ENCODE measurements around the gene PATJ. TPM values are rescaled to one million over a fixed set of nuclear protein-coding genes. Genes with fewer than 3 reads are reported as not detected.
"Not testable (repeated sequence)": the region's sequence is repeated elsewhere in the genome, so short reads cannot be mapped to it uniquely, and the experiment has no call there.

The PATJ gene
- total RNA-seq, 4 donors from 2014 or later: 25.7 to 37.4 (median 31.8) TPM

DNA sequence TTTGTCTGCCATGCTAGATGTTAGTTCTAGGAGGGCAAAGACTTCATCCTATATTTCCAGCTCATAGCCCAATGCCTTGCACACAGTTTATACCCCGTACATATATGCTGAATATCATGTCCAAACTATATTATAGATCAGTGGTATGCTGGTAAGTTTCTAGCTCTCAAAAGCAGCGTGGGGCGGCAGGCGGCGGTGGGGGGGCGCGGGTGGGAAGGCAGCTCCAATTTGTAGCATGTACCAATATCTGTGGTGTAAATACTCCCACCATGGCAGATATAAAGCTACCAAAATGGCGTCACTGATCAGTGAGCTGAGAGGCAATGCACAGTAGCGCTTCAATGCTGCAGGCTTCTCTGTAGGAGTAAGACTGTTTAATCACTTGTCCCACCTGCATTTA lies 77.1 kb downstream of the PATJ start:
- Histone ChIP-seq H3K9me3 (no peaks in the 10 kb centered on the region), H3K27ac (replicated peaks in 1 of 4) (no peak overlapping the region), H3K4me3 (no peak overlapping the region), H3K36me3 (peaks cover 0 to 42% (median 22%) of the 10 kb centered on the region in 4 donors), H3K4me1 (peaks cover 0 to 5% (median 0%) of the 10 kb centered on the region in 4 donors), H3K27me3 (no peaks in the 10 kb centered on the region)
- intact Hi-C loops (cut with DNase I): no loop called here
- 97% methylated on average over 9 of the region's 9 CpGs for WGBS
- no peak for TF ChIP-seq POLR2A (IDR thresholded peaks at IDR 0.05; ENCODE audit: low read depth)
- TF ChIP-seq POLR2AphosphoS5 (IDR thresholded peaks at IDR 0.05): no peak
- TF ChIP-seq CTCF (IDR thresholded peaks at IDR 0.05): no peak
- TF ChIP-seq EP300 (IDR thresholded peaks at IDR 0.05): no peak
- no peak for DNase-seq (ENCODE audit: extremely low spot score)

DNA sequence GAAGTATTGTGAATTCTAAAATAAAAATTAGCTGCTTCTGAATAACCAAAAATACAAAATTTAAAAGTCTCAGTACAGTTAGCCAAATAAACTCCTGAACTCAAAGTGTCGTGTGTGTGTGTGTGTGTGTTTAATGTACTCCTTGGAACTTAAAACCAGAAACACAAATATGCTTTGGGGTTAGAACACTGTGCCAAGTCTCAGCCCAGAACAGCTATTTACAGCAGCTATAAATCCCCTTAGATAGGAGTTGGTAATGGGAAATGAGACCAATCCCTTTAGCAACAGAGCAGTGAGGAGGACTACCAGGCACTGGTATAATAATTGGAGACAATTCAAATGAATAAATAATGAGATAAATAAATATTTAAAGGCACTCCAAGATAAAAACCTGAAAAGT lies 83.1 kb downstream of the PATJ start:
- 54% methylated on average over 1 of the region's 1 CpG for WGBS
- Histone ChIP-seq H3K4me3 (no peak overlapping the region), H3K9me3 (no peaks in the 10 kb centered on the region), H3K27me3 (no peaks in the 10 kb centered on the region), H3K27ac (replicated peaks in 1 of 4) (no peak overlapping the region), H3K36me3 (peaks cover 8 to 64% (median 33%) of the 10 kb centered on the region in 4 donors), H3K4me1 (no peaks in the 10 kb centered on the region)
- no peak for DNase-seq (ENCODE audit: extremely low spot score)
- intact Hi-C loops (cut with DNase I): no loop called here
- TF ChIP-seq POLR2A (IDR thresholded peaks at IDR 0.05; ENCODE audit: low read depth): no peak
- TF ChIP-seq CTCF (IDR thresholded peaks at IDR 0.05): no peak
- no peak for TF ChIP-seq EP300 (IDR thresholded peaks at IDR 0.05)
- no peak for TF ChIP-seq POLR2AphosphoS5 (IDR thresholded peaks at IDR 0.05)

DNA sequence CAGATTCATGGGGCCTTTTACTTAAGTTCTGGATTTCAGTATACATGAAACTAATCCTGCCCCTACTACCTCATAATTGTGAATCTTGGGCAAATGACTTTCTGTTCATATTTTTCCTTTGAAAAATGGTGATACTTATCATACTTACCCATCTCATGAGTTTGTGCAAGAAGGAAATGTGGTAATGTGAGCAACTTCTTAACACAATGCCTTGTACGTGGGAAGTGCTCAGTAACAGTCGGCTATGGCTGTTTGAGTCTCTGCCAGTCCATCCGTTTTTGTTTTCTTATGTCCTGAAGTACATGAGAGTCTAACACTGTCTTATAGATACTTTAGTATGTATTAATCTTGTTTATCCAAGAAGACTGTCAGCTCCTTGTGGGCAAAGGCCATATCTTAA lies 86.5 kb downstream of the PATJ start:
- no peaks in the 10 kb centered on the region for H3K27me3 ChIP-seq
- 55% methylated on average over 3 of the region's 3 CpGs for WGBS
- intact Hi-C loops (cut with DNase I): no loop called here
- H3K9me3 ChIP-seq: no peaks in the 10 kb centered on the region
- H3K4me1 ChIP-seq: no peaks in the 10 kb centered on the region
- H3K36me3 ChIP-seq: peaks cover 8 to 47% (median 16%) of the 10 kb centered on the region in 4 donors
- TF ChIP-seq POLR2AphosphoS5 (IDR thresholded peaks at IDR 0.05) (no peak), CTCF (IDR thresholded peaks at IDR 0.05) (no peak), POLR2A (IDR thresholded peaks at IDR 0.05; ENCODE audit: low read depth) (no peak), EP300 (IDR thresholded peaks at IDR 0.05) (no peak)
- no peak overlapping the region for H3K27ac ChIP-seq (replicated peaks in 1 of 4)
- no peak overlapping the region for H3K4me3 ChIP-seq
- DNase-seq (ENCODE audit: extremely low spot score): no peak

DNA sequence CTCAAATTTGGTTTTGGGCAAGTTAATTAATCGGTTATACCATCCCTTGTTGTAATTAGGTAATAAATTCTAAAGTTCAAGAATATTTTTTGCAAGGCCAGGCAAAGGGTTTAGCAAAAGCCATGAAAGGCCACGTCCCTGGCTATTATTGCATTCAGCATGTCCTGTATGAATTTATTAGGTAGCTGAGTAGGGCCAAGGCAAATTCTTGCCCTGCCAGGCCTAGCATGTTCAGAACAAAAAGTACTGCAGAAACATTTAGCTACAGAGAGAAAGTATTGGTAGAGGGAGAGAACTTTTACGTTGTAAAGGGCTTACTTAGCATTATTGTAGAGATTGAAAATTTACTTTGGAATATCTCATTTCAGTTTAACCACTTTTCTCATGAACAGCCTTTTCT lies 94.4 kb downstream of the PATJ start:
- Histone ChIP-seq H3K9me3 (no peaks in the 10 kb centered on the region), H3K27ac (replicated peaks in 1 of 4) (peak overlapping the region; percentile 59 to 76 (median 64)), H3K27me3 (no peaks in the 10 kb centered on the region), H3K36me3 (no peaks in the 10 kb centered on the region), H3K4me1 (peaks cover 0 to 50% (median 39%) of the 10 kb centered on the region in 4 donors), H3K4me3 (no peak overlapping the region)
- TF ChIP-seq POLR2A (IDR thresholded peaks at IDR 0.05; ENCODE audit: low read depth) (no peak), POLR2AphosphoS5 (IDR thresholded peaks at IDR 0.05) (peak in 1 of 2 donors; percentile 27)
- no peak for DNase-seq (ENCODE audit: extremely low spot score)
- 51% methylated on average over 3 of the region's 3 CpGs for WGBS
- intact Hi-C loops (cut with DNase I): loop anchor here (10.0 kb wide), 1 partner anchor 92 kb away; the partner anchor contains the start of gene PATJ

- peak overlapping the region in 3 of 4 donors; percentile 59 to 76 (median 65) for H3K27ac ChIP-seq (replicated peaks in 1 of 4)
- not testable (repeated sequence) for H3K27me3 ChIP-seq; DNase-seq (ENCODE audit: extremely low spot score); H3K9me3 ChIP-seq; H3K4me3 ChIP-seq; H3K36me3 ChIP-seq
- intact Hi-C loops (cut with DNase I): loop anchor here (10.0 kb wide), 1 partner anchor 93 kb away; the partner anchor contains the start of gene PATJ
- 95% methylated on average over 6 of the region's 6 CpGs for WGBS
- H3K4me1 ChIP-seq: peaks cover 0 to 57% (median 43%) of the 10 kb centered on the region in 4 donors
These were observed 95.3 kb downstream of the PATJ start for GRCh38 chr1:61837607-61838006.

GRCh38 chr1:61839679-61840078 lies 97.4 kb downstream of the PATJ start:
- Histone ChIP-seq H3K9me3 (no peaks in the 10 kb centered on the region), H3K27me3 (no peaks in the 10 kb centered on the region), H3K4me1 (peaks cover 0 to 57% (median 43%) of the 10 kb centered on the region in 4 donors), H3K36me3 (no peaks in the 10 kb centered on the region), H3K4me3 (no peak overlapping the region), H3K27ac (replicated peaks in 1 of 4) (peak overlapping the region in 1 of 4 donors; percentile 8)
- WGBS: 26% methylated on average over 2 of the region's 2 CpGs
- no peak for TF ChIP-seq POLR2AphosphoS5 (IDR thresholded peaks at IDR 0.05)
- no peak for TF ChIP-seq POLR2A (IDR thresholded peaks at IDR 0.05; ENCODE audit: low read depth)
- no peak for TF ChIP-seq EP300 (IDR thresholded peaks at IDR 0.05)
- no peak for TF ChIP-seq CTCF (IDR thresholded peaks at IDR 0.05)
- no peak for DNase-seq (ENCODE audit: extremely low spot score)
- intact Hi-C loops (cut with DNase I): loop anchor here (10.0 kb wide), 1 partner anchor 95 kb away; the partner anchor contains the start of gene PATJ

All from esophagus muscularis mucosa (tissue), 4 donors.